ENCODE data around the gene AARS1.
"Not testable (repeated sequence)": the region's sequence is repeated elsewhere in the genome, so short reads cannot be mapped to it uniquely, and the experiment has no call there.

GRCh38 chr16:70249697-70250096 is 39.6 kb downstream of the AARS1 start:
- TF ChIP-seq GABPA (IDR thresholded peaks at IDR 0.05; ENCODE audit: low read depth); BHLHE40 (IDR thresholded peaks at IDR 0.05; ENCODE audit: borderline replicate concordance in 1 of 2, low read depth in 2 of 2, low read length in 1 of 2); CTCF (IDR thresholded peaks at IDR 0.05 in 2 of 3, conservative IDR thresholded peaks at IDR 0.05 in 1 of 3; ENCODE audit: control insufficient read depth in 2 of 3, extremely low read depth in 1 of 3, insufficient read depth in 1 of 3, low read depth in 3 of 3, low read length in 3 of 3); PAX8 (IDR thresholded peaks at IDR 0.05); CREM (IDR thresholded peaks at IDR 0.05; ENCODE audit: low read depth); CREB1 (IDR thresholded peaks at IDR 0.05; ENCODE audit: low read depth); POLR2A (IDR thresholded peaks at IDR 0.05; ENCODE audit: low read depth, low read length); CBX3 (IDR thresholded peaks at IDR 0.05; ENCODE audit: borderline replicate concordance, low read depth); BMI1 (IDR thresholded peaks at IDR 0.05; ENCODE audit: borderline replicate concordance); SUZ12 (IDR thresholded peaks at IDR 0.05; ENCODE audit: unreplicated experiment); REST (IDR thresholded peaks at IDR 0.05; ENCODE audit: low read depth, low read length); WRNIP1 (IDR thresholded peaks at IDR 0.05; ENCODE audit: borderline replicate concordance, low read depth, low read length): not testable (repeated sequence)
- TF ChIP-seq, protein P1, sequence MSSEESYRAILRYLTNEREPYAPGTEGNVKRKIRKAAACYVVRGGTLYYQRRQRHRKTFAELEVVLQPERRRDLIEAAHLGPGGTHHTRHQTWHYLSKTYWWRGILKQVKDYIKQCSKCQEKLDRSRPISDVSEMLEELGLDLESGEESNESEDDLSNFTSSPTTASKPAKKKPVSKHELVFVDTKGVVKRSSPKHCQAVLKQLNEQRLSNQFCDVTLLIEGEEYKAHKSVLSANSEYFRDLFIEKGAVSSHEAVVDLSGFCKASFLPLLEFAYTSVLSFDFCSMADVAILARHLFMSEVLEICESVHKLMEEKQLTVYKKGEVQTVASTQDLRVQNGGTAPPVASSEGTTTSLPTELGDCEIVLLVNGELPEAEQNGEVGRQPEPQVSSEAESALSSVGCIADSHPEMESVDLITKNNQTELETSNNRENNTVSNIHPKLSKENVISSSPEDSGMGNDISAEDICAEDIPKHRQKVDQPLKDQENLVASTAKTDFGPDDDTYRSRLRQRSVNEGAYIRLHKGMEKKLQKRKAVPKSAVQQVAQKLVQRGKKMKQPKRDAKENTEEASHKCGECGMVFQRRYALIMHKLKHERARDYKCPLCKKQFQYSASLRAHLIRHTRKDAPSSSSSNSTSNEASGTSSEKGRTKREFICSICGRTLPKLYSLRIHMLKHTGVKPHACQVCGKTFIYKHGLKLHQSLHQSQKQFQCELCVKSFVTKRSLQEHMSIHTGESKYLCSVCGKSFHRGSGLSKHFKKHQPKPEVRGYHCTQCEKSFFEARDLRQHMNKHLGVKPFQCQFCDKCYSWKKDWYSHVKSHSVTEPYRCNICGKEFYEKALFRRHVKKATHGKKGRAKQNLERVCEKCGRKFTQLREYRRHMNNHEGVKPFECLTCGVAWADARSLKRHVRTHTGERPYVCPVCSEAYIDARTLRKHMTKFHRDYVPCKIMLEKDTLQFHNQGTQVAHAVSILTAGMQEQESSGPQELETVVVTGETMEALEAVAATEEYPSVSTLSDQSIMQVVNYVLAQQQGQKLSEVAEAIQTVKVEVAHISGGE (CRISPR knock-in tag; IDR thresholded peaks at IDR 0.05) = not testable (repeated sequence)
